HG03108 (cell line): ENCODE results near the gene IFNW1.
A peak's percentile ranks its signal among the peaks of the same experiment; 100 is the strongest.
"Not testable (repeated sequence)": the region's sequence is repeated elsewhere in the genome, so short reads cannot be mapped to it uniquely, and the experiment has no call there.

Experiments used
- ATAC-seq: cut with Tn5 transposase; IDR thresholded peaks from one replicate; pipeline ENCODE4 v1.9.1; 2021; ENCODE audit warnings: moderate library complexity; ENCODE audit not compliant: unreplicated experiment

Gene IFNW1

DNA sequence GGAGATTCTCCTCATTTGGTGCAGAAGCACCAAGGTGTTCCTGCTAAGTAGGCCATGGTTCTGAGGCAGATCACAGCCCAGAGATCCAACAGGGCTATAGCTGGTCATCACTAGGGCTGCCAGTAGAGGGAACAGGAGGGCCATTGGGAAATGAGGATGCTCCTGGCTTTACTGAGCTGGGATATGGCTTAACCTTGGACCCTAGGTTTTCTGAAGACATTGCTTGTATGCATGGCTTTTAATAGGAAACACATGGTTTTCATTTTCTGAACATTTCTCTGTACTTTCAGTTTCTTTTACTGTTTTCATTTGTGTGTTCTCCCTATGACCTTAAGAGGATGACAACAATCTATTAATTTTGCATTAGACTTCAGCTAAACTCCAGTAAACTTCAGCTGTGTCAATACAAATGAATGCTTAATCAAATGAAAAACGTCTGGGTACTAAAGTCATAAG, at the start of gene IFNW1:
Gene IFNW1 (minus strand): TSS at position 406 of the 456 bp plus-strand sequence. CDS start 262 bp downstream, at position 144.
- ATAC-seq: peak; percentile 56

DNA sequence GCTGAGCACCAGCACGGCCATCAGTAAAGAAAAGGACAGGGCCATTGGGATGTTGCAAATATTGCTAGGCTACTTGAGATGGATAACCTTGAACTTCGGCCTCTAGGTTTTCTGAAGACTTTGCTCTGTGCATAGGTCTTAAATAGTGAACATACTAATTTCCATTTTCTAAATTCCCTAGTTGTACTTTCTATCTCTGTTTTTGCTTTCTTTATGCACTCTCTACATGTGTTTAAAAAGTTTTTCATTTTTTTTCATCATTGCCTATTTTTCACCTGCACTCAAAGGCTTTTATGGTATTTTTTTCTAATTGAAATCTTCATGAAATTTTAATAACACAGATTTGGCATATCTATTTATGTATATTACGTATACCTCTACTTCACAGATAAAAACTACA, 45.9 kb upstream of the IFNW1 start, which contains the start of gene IFNA4:
Gene IFNA4 (minus strand): TSS at position 101 of the 400 bp plus-strand sequence. CDS start 56 bp downstream, at position 45.
- ATAC-seq: not testable (repeated sequence)

GRCh38 chr9:21182810-21183736, 41.4 kb upstream of the IFNW1 start:
- peak; percentile 89 for ATAC-seq

- ATAC-seq: no peak
Observed at GRCh38 chr9:21174671-21175070, 33.0 kb upstream of the IFNW1 start.

GRCh38 chr9:21172156-21172555, 30.5 kb upstream of the IFNW1 start:
- no peak for ATAC-seq

DNA sequence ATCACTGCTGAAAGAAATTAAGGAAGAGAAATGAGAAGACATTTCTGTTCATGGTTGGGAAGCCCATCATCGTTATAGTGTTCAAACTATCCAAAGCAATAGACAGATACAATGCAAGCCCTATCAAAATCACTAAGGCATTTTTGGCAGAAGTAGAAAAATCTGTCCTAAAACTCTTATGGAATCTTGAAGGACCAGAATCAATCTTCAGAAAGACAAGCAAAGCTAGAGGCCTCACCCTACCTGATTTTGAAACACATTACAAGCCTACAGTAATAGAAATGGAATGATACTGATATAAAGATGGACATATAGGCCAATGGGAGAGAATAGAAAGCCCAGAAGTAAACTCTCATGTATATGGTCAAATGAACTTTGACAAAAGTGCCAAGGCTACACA, 29.7 kb upstream of the IFNW1 start:
- no peak for ATAC-seq

DNA sequence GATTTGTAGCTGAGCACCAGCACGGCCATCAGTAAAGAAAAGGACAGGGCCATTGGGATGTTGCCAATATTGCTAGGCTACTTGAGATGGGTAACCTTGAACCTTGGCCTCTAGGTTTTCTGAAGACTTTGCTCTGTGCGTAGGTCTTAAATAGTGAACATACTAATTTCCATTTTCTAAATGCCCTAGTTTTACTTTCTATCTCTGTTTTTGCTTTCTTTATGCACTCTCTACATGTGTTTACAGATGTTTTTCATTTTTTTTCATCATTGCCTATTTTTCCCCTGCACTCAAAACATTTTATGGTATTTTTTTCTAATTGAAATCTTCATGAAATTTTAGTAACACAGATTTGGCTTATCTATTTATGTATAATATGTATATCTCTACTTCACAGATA, 24.9 kb upstream of the IFNW1 start, which contains the start of gene IFNA21:
Gene IFNA21 (minus strand): TSS at position 101 of the 400 bp plus-strand sequence. CDS start 48 bp downstream, at position 53.
- not testable (repeated sequence) for ATAC-seq

DNA sequence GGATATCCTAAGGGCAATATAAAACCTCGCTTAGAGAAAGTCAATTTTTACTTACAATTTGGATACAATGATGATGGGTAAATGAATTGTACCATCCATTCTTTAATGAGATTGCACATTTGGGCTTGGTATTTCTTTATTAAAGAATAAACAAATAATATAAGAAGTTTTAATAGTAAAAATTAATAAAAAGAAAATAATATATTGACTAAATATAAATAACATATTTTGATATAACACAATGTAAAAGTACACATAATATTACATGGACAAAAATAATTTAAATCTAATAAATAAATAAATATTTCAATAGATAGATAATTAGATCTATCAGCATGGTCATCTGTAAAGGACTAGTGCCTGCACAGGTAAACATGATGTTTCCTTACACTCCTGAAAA, 23.9 kb upstream of the IFNW1 start:
- no peak for ATAC-seq

DNA sequence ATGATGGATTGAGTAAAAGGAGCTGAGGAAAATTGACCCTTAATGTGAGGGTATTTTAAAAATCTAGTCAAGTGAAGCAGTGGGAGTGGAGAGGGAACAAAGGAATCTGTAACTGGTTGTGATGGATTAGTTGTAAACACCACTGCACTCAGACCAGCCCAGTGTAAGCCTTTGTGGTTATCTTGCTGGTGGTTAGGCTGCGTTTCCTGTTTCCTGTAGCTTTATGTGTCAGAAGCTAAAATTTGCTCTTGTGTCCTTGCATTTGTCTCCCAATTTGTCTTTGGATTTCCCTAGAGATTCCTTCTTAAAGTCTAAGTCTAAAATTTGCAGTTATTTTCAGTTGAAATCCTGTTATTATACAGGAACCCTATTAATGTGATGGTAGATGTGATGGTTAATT, 18.5 kb upstream of the IFNW1 start:
- peak; percentile 94 for ATAC-seq

DNA sequence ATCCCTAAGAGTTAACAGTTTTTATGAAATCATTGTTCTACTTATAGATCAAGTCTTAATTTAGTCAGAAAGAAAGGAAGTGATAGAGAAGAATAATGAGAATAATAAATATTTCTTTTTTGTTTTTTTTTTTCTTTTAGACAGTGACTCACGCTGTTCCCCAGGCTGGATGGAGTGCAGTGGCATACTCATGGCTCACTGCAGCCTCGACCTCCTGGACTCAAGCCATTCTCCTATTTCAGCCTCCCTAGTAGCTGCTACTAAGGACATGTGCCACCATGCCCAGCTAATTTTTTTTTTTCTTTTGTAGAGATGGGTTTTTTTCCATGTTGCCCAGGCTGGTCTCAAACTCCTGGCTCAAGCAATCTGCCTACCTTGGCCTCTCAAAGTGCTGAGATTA, 13.9 kb upstream of the IFNW1 start:
- no peak for ATAC-seq

DNA sequence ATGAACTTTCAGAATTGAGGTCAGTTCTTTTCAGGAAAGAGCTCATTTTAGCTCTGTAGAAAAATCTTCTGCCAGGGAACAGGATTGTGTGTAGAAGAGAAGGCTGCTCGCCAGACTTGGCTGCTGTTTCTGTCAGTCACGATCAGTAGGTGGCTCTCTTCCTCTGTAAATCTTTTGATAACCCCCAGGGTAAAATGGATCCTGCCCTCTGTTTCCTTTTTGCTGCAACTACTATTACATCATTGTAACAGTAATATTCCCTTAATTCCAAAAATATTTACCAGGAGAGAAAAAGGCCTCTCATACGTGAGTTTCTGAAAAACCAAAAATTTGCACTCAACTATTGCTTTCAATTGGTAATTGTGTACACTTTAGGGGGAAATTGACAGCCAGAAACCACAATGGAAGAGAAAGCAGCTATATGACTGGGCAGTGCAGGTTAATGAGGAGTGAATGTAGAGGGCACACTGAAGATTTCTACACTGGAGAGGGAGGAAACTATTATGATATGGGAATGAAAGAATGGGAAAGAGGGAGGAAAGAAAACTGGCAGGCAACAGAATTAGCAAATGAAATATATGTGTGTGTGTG, 12.5 kb upstream of the IFNW1 start:
- ATAC-seq: peak; percentile 85

DNA sequence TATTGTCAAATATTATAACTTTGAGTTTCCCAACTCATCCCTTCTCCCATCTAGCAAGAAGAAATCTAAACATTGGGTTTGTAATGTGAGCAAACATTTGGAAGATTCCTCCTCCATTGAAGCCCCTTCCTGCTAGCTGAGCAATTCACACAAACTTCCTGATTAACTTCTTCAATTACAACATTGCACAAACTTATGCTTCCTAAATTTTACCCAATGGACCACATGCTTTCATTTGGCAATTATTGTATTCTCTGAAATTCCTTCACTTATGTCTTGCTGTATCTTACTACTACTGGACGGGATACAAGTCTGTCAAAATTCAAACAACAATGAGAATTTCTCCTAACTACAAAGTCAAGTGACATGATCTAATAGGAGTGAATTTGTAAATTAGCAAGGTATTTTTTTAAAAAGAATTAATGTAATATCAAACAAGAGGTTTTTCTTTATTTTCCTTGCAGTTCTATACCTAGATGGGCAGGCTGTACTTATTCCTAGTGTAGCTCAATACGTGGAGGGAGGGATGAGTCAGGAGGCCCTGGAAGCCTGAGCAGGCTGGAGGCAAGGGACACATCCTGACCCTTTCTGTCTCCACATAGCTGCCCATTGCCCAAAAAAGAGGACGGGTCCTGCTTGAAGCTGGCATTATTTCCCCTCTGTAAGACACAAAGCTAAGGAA, 11.8 kb upstream of the IFNW1 start:
- peak; percentile 14 for ATAC-seq

DNA sequence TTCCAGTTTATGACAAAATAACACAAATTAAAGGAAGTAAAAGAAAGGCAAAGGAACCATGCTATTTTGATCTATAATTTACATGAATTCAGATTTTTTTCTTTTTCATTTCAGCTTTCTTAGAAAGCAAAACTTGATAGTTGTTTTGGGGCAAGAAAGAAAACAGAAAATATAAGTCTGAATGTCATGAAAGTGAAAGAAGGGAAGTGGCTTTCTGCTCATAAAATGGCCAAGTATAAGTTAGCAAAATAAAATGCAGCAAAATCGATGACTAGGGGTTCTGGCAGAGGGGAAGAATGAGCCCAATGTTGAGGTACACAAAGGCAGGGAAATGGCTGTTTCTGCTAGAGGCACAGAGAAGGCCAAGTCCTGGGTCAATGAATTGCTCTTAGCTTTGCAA, 3.0 kb upstream of the IFNW1 start:
- ATAC-seq: peak; percentile 59

DNA sequence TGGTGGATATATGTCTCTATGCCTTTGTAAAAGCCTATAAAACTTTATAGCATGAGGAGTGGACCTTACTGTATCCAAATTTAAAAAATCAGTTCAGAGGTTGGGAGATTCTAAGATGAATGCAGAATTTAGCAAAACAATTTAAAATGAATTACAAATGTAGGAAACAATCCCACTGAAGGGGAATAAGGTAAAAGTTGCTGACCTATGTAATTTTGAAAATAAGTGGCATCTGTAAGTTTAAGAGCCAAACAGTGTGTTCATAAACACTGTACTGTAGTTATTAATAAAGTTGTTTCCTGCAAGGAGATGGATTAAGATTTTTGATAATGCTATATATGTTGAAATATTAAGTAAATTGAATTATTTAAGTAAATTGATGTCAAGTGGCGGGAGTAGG, 4.6 kb downstream of the IFNW1 start:
- ATAC-seq: no peak

GRCh38 chr9:21135736-21136135, 5.9 kb downstream of the IFNW1 start:
- ATAC-seq: no peak

DNA sequence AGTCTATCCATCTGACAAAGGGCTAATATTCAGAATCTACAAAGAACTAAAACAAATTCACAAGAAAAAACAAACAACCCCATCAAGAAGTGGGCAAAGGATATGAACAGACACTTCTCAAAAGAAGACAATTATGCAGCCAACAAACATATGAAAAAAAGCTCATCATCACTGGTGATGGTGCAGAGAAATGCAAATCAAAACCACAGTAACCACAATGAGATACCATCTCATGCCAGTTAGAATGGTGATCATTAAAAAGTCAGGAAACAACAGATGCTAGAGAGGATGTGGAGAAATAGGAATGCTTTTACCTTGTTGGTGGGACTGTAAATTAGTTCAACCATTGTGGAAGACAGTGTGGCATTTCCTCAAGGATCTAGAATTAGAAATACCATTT, 13.4 kb downstream of the IFNW1 start:
- ATAC-seq: not testable (repeated sequence)

DNA sequence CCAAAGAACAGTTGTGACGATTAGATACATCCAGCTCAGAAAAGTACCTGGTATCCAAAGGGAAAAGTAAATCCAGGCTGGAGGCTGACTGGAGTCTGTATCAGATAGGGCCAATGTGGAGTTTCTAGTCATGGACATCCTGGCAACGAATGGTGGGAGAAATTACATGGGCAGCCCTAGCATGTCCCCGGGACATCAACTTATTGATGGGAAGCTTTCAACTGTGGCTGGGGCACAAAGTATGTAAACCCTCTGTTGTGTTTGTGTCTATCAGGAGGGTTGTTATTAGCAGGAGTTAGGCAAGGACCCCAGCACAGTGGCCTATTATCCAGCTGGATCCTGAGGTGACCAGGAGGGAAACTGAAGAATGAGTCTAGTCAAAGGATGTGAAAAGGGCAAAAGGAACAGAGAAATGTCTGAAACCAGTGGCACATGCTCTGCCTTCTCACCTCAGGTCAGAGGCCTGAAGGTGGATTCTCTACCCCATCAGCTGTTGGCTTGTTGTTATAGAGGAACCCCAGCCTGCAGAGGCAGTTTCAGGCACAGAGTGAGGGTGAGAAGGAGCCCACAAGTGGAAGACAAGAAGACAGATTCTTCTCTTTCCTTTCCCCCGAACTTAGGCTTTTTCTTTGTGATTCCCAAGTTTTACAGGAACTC, 19.9 kb downstream of the IFNW1 start:
- ATAC-seq: peak; percentile 41

DNA sequence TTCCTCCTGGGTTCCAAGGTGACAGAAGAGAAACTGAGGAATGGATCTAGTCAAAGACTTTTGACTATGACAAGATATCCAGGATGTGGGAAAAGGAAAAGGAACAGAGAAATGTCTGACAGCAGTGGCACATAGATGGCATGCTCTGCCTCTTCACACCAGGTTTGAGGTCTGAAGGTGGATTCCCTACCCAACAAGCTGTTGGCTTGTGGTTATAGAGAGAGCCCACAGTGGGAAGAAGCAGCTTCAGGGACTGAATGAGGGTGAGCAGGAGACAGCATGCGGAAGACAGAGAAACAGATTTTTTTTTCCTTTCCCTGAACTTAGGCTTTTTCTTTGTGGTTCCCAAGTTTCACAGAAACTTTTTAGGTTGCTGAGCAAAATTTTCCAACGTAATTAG, 20.6 kb downstream of the IFNW1 start:
- ATAC-seq: peak; percentile 76

GRCh38 chr9:21119093-21119770, 22.4 kb downstream of the IFNW1 start:
- ATAC-seq: no peak

GRCh38 chr9:21114311-21114710, 27.3 kb downstream of the IFNW1 start:
- no peak for ATAC-seq
